Renal cortex interstitium (tissue), 11 donors: Measurements from ENCODE around the gene FMO3. TPM values are rescaled to one million over a fixed set of nuclear protein-coding genes. Genes with fewer than 3 reads are reported as not detected.

Source experiments
- DNase-seq, 11 donors: peaks; one replicate each; pipeline ENCODE4 v3.0.0-alpha.2; 2013; ENCODE audit warnings: low read depth in 9 of 11, low spot score in 4 of 11; ENCODE audit errors: extremely low read depth in 1 of 11
- polyA plus RNA-seq, 3 donors: library from polyadenylated mRNA; unstranded; fragments of 120-200 nt; gene quantifications; one replicate each; pipeline ENCODE4 v1.2.1, GENCODE V29; 2013; ENCODE audit not compliant: insufficient read length in 3 of 3

FMO3 gene
- polyA plus RNA-seq, 3 donors: 0.12 to 0.17 (median 0.12) TPM

DNA sequence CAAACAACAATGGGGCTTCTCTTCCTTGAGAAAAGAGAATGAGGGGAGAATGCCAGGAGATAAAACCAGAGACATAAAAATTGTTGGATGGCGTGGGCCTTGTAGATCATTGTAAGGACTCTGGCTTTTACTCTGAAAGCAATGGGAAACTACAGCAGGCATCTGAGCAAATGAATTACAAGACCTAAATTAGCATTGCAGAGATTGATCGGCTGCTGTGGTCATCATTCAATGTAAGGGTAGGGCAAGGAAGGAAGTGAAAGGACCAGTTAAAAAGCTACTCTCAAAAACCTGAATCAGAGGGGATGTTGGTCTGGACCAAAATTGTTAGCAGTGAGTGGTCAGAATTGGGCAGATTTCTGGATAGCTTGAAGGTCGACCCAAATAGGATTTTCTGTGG, 21.4 kb downstream of the FMO3 start:
- DNase-seq: no peak

DNA sequence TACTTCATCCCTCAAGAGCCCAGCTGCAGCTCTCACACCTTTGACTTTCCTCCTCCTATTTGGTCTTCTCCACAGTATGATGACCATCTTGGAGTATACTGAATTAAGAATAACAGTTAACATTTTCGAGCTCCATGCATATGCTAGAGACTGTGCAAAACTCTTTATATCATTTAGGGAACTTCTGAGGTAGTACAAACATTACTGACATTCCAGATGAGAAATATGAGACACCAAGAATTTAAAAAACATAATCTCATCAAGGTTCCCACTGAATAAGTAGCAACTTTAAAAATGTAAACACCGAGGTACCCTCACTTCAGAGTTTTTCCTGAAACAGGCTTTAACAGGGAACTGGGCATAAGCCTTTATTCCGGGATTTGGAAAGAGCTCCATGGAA, 22.7 kb downstream of the FMO3 start:
- DNase-seq: no peak

DNA sequence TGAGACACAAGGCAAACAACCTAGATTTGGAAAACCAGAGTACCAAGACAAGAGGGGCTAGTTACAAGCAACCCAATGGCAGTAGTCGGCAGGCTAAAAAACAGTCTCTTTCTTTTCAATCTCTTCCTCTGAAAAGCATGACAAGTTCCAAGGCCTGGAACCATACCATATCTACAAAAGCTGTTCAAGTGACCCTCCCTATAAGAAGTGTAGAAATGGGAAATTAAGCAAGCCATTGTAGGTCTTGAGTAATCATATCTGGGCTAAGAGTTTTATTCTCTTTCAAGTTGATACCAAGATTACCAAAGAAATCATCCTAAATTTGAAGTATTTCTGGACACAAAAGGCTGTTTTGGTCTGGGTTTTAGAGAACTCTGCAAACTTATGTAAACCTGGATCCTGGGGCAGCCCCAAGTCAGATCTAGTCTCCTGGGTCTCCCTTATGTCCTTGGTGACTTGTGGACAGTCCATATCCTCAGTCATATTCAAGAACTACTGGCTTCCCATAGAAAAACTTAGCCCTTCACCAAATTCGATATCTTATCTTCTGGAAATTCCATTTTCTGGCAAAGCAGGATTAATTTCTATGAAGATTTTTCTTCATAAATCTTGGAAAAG, 24.7 kb downstream of the FMO3 start:
- DNase-seq: no peak

DNA sequence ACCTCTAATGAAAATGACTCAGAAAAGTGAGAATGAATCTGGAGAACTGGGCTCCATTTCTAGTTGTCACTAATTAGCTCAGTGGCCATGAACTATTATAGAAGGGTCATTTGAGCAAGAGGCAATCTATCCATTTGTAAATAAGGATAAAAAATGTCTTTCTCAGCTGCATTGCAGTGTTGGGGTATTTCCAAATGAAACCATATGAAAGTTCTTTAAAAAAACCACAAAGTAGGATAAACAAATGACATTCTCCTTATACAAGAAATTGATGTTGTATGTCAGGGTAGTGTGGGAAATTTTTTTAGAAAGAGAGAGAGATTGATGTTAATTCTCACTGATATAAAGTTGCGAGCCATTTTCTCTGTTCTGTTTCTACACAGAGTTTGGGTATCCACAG, 26.0 kb downstream of the FMO3 start:
- DNase-seq: no peak

DNA sequence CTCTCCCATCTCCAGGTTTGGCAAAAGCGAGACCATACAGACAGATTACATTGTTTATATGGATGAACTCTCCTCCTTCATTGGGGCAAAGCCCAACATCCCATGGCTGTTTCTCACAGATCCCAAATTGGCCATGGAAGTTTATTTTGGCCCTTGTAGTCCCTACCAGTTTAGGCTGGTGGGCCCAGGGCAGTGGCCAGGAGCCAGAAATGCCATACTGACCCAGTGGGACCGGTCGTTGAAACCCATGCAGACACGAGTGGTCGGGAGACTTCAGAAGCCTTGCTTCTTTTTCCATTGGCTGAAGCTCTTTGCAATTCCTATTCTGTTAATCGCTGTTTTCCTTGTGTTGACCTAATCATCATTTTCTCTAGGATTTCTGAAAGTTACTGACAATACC, 26.4 kb downstream of the FMO3 start:
- DNase-seq: no peak

DNA sequence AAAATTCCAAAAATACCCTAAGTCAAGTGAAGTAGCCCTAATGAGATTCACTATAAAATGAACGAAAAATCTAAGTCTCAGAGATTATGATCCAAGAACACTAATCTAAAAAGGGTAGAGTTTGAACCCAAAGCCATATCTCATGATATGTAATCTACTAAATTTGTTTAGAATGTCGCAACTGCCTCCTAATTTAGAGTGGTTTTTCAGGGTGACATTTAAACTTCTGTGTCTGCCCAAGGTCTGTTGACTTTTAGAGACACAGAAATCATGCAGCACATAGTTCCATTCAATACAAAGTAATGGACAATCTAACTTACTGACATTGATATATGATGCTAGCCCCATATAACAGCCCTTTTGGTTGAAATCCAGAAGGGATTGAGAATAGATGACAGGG, 28.9 kb downstream of the FMO3 start:
- no peak for DNase-seq

DNA sequence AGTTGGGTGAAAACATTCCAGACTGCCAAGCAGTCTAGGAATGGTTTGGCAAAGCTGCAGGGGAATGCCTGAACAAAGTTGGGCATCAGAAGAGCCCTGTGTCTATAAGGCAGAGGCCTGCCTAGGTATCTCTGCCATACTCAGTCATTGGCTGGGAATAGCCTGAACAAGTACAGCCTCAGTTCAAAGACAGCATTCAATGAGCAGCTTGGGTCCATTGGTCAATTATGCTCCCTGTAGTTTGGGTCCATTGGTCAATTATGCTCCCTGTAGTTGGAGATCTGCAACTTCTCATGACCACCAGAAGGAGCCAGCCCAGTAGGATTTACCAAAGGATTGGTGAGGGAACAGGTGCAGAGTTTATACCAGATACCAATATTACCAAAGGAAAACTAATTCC, 31.6 kb downstream of the FMO3 start:
- no peak for DNase-seq

DNA sequence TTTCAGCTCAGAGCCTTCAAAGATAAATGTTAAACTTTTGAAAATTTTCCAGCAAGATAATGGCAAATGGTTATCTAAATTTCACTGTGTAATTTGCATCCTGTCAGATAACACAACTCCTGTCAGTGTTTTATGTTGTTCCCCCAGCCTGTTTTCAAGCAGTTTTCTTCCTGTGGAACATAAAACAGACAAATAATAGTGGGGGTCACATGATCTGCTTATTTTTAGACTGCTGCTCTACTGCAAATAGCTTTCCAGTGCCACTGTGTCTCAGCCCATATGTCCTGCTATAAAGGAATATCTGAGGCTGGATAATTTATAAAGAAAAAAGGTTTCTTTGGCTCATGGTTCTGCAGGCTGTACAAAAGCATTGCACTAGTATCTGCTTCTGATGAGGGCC, 32.2 kb downstream of the FMO3 start:
- DNase-seq: peak in 2 of 11 donors; percentile 9 to 32

DNA sequence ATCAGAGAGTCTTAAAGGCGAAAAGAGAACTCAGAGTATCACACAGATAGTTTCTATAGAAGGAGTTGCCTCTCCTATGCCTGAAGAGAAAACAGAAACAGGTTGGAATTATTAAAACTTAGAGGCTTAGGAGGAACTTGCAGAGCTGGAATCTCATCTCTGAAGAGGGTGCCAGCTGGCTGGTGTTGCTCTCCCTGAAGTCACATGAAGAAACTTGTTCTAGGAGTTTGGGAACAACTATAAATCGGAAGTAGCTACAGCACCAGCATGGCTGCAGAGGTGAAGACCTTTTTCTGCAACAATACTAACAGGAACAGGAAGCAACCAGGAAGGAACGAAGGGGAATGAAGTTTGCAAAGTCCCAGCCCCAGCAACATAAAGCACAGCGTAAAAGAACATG, 35.8 kb downstream of the FMO3 start:
- DNase-seq: no peak

DNA sequence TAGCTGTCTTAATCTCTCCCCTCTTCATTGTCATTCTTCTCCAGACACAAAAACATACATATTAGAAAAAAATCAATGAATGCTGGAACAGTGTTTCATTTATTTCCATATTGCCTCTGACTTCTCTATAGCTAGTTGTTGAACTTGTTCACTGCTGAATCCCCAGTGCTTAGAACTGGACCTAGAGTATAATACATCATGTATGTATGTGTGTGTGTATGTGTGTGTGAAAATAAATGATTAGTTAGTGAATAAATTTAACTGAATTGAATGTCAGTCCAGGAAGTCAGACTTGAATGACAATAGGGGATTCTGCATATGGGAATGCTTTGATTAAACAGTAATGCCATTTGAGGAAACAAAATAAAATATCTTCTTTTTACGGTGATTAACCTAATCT, 36.4 kb downstream of the FMO3 start:
- DNase-seq: no peak

DNA sequence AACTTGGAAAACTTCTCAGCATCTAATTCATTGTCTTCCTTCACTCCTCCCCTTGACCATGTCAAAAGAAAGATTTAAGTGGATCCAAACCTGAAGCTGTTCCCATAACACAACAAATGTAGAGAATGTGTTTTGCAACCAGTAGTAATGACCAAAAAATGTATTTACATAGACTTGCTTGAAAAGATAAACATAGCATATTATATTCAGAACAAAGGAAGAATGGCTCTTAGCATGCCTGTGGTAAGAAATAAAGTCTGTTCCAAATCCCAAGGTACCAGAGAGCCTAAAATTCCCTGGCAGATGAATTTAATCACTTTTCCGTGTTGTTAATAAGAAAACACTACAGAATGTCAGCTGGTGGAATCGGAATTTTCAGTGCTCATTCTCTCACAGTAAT, 36.8 kb downstream of the FMO3 start:
- DNase-seq: no peak

DNA sequence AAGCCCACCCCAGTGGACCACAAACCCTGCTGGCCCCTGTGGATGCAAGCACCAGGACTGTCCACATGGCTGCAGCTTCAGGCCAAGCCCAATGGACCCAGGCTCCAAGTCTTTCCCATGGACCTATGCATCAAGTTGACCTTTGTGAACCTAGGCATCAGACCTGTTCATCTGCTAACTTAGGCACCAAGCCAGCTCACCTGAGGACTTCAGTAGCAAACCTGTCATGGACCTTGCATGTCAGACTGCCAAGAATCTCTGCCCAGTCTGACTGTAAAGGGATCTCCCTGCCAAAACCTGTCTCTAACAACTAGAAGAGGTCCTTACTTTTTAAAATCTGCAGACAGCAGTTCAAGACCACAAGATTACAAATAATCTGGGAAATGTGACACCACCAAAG, 37.8 kb downstream of the FMO3 start:
- no peak for DNase-seq

DNA sequence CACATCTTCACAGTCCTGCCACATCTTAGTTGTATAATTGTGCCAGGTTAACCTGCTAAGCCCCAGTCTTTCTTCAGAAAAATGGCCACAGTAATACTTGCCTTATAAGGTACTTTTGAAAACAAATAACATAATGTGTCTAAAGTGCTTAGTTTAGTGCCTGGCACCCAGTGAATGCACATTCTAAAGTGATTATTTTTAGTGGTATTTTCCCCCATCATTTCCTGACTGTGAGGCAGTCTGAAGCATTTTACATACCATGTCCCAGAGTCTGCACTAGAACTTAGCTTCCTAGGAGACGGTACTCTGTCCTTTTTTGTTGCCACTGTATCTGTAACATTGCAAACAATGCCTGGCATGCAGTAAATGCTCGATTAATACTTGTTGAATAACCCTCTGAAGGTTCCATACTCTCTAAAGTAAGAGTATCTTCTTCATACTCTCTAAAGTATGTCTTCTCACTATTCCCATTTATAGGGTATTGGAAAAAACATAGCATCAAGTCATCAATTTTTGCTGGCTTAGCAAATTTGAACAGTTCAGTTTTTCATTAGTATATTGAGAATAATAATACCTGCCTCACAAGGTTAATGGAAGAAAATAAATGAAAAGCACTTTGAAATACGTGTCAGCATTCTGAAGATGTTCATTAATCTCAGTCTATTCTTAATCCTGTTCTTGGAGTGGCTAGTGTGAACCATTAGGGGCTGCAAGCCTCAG, 43.7 kb downstream of the FMO3 start:
- DNase-seq: no peak

DNA sequence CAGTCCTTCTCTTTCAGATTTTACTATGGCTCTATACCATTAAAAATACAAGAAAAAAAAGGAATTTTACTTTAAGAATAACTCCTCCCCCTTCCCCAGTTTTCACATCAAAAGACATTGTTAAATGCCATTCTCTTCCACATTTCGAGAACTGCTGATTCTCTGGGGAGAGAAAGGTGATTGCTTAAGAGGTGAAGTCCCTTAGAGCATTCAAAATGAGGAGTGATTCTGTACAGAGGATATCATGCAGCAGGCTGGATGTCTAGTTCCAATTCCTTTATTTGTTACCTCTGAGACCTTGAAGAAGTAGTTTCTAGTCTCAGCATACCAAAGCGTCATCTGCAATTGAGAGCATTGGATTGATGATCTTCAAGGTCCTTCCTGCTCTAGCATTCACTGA, 46.9 kb downstream of the FMO3 start:
- no peak for DNase-seq

DNA sequence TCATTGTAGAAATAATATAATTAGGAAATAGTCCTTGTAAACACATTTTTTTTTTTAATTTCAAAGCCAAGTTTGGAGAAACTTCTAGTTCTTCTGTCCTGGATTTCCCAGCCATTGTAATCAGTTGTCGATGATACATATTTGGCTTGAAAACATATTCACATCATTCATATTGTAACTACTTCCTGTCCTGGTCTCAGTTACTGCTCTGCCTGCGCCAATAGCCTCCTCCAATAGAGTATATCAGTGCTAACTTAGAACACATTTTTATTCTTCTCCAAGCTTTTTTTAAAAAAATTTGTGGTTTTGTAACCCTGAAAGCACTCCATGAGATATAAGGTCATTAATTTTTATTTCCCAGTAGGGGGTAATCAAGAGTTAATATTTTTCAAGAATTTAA, 48.3 kb downstream of the FMO3 start:
- DNase-seq: no peak

DNA sequence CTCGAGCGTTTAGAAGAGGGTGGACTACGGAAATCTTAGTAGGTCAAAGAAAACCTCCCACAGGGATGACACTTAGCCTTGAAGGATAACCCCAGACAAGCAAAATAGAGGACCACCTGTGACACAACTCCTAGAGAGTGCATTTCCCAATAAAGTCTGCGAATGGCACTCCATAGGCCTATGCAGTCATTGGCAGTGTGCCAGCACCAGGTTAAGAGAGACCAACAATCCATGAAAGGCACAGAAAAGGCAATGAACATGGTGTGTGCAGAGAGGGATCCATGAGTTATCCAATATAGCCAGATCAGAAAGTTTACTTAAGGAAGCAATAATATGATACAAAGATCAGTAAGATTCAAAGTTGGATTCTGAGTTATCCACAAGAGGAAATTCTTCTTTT, 49.2 kb downstream of the FMO3 start:
- DNase-seq: no peak

DNA sequence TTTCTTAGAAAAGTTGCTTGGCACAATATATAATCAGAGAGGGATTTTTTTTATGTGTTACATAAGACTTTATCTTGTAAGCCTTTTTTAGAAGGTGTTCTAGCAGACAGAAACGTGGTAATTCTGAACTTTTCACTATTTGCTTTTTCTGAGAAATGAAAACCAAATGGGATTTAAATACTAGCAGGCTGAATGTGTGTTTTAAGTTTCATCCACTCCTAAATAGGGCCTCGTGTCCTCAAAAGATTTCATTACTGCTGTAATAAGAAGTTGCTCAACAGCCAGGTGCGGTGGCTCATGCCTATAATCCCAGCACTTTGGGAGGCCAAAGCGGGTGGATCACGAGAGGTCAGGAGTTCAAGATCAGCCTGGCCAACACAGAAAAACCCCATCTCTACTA, 49.7 kb downstream of the FMO3 start:
- no peak for DNase-seq

DNA sequence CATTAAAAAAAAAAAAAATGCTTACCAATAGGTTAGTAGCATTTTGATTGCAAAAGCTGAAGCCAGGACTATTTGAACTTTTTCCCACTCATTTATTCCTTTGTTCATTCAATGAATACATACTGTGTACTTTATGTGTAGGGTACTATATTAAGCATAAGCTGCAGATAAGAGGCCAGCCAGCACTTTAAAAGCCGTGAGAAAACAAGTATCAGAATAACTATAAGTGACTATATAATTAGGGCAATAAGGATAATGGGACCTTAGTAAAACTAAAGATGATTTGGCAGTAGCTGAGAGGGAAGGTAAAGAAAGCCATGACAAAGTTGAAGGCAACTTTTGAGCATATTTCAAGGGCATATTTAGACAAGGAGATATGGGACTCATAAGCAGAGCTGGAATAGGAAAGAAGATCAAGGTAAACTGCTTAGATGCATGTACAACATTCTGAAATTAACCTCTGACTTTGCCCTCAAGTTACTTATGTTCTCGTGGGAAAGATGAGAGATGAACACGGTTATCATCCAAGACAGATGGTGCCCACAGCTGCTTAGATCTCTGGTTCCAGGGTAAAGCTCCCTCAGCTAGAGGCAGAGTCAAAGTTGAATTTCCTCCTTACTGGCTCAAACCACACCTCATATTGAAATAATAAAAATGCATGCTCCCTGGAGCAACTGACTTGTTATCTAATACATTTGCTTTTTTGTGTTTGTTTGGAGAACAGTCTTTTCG, 50.4 kb downstream of the FMO3 start:
- DNase-seq: no peak

DNA sequence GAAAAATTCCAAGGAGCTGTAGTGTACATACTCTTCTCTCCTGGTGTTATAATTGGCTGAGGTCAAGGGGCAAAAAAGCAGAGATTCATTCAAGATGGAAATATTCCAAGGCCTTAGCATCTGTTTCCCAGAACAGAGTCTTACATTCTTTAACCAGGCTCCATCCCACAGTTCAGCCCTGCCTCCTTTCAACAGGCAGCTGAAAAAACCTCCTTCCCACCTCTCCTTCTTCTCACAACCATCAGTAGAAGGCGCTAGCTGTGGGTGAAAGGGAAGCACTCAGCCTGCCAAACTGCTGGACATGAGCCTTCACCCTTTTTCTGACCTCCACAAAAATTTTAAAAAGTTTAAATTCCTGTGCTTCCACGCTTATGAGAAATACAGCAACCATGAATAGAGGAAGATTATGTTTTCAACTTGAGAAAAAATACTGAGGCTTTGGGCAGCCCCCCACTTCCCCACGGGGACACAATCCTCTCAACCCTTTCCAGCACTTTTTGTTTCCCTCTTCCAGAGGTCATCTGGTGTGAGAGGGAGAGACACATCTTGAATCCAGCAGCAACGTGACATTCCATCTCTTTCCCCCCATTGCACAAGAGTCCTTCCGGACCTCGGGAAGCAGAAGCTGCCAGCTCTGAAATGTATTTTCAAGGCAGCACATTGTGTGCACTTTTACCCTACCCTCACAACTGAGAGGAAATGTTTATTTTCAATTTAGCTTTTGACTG, 51.1 kb downstream of the FMO3 start:
- DNase-seq: peak in 7 of 11 donors; percentile 28 to 54 (median 33)
